HL-60 (cell line): ENCODE data around the gene SOX8.

Experiments
- CTCF ChIP-seq: IDR thresholded peaks from one replicate; pipeline ENCODE4 v1.5.1; 2011; ENCODE audit warnings: low read length, control low read depth, inconsistent platforms; ENCODE audit not compliant: insufficient read depth
- GABPA ChIP-seq: IDR thresholded peaks from 2 replicates; pipeline ENCODE4 v1.6.1; 2012; ENCODE audit warnings: low read depth
- POLR2AphosphoS5 ChIP-seq: IDR thresholded peaks from 2 replicates; pipeline ENCODE4 v1.6.1; 2012; ENCODE audit warnings: low read depth
- REST ChIP-seq: IDR thresholded peaks from 2 replicates; pipeline ENCODE4 v1.6.1; 2012; ENCODE audit warnings: low read depth; ENCODE audit not compliant: insufficient replicate concordance
- SPI1 ChIP-seq: IDR thresholded peaks from 2 replicates; pipeline ENCODE4 v1.6.1; 2012; ENCODE audit warnings: low read depth, mild to moderate bottlenecking, borderline replicate concordance

DNA sequence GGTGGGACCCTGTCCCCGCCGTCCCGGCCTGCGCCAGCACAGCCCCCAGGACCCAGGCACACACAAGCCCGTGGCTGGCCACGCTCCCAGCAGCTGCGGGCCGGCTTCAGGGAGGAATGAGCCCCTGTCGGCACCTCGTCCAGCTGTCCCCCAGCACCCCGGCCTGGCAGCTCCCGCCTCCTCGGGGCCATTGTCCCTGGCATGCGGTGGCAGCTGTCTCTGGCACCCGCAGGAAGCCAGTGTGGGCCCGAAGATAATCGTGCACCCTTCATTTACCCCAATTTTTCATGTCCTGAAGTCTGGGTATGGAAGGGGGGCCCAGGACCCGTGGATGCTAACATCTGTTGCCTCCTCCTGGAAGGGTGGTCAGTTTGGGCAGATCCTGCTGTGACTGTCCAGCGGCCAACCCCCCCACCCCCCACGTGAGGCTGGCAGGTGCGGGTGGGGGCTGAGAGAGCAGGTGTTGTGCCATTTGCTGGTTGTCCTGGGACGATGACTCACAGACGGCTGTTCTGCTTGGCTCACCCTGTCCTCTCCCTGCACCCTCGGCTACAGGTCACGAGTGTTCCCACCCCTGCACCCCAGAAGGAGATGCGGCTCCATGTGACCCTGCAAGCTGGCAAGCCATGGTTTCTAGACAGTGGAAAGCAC is 6.8 kb upstream of the SOX8 start:
- TF ChIP-seq CTCF: no peak
- TF ChIP-seq SPI1: no peak
- TF ChIP-seq REST: no peak
- no peak for TF ChIP-seq POLR2AphosphoS5
- no peak for TF ChIP-seq GABPA
